GM23248 (cell line): Measurements from ENCODE around the gene TRAK1. TPM values are rescaled to one million over a fixed set of nuclear protein-coding genes. Genes with fewer than 3 reads are reported as not detected.

Experiments
- DNase-seq: peaks from one replicate; pipeline ENCODE4 v3.0.0-alpha.2; 2015
- H2AFZ ChIP-seq: fragments of 200-600 bp; sonication (generic); 2 replicates; pipeline ENCODE4 v1.6.1; 2016; ENCODE audit warnings: antibody characterized with exemption
- H3F3A ChIP-seq: fragments of 200-600 bp; sonication (generic); 2 replicates; pipeline ENCODE4 v1.6.1; 2016; ENCODE audit warnings: mild to moderate bottlenecking, antibody characterized with exemption, mixed run types; ENCODE audit not compliant: insufficient read depth
- H3K27ac ChIP-seq: fragments of 200-600 bp; sonication (generic); 2 replicates; pipeline ENCODE4 v1.5.1; 2016; ENCODE audit warnings: mild to moderate bottlenecking
- H3K27me3 ChIP-seq: fragments of 200-600 bp; sonication (generic); replicated peaks from 2 replicates; pipeline ENCODE4 v1.6.1; 2016; ENCODE audit warnings: mild to moderate bottlenecking; ENCODE audit not compliant: insufficient read depth
- H3K36me3 ChIP-seq: fragments of 200-600 bp; sonication (generic); 2 replicates; pipeline ENCODE4 v1.6.1; 2016; ENCODE audit warnings: low read depth, mild to moderate bottlenecking
- H3K4me1 ChIP-seq: fragments of 200-600 bp; sonication (generic); 2 replicates; pipeline ENCODE4 v1.6.1; 2016; ENCODE audit warnings: mild to moderate bottlenecking; ENCODE audit not compliant: insufficient read depth
- H3K4me2 ChIP-seq: fragments of 200-600 bp; sonication (generic); one replicate; pipeline ENCODE4 v1.6.1; 2016; ENCODE audit warnings: mild to moderate bottlenecking; ENCODE audit not compliant: unreplicated experiment
- H3K4me3 ChIP-seq: fragments of 200-600 bp; sonication (generic); 2 replicates; pipeline ENCODE4 v1.5.1; 2016; ENCODE audit warnings: mild to moderate bottlenecking
- H3K79me2 ChIP-seq: fragments of 200-600 bp; sonication (generic); 2 replicates; pipeline ENCODE4 v1.6.1; 2016; ENCODE audit warnings: mild to moderate bottlenecking; ENCODE audit not compliant: insufficient read depth
- H3K9ac ChIP-seq: fragments of 200-600 bp; sonication (generic); 2 replicates; pipeline ENCODE4 v1.6.1; 2016; ENCODE audit warnings: mild to moderate bottlenecking
- H3K9me2 ChIP-seq: fragments of 200-600 bp; sonication (generic); 2 replicates; pipeline ENCODE4 v1.6.1; 2016; ENCODE audit warnings: mixed run types, mild to moderate bottlenecking, moderate library complexity; ENCODE audit not compliant: insufficient read depth
- H3K9me3 ChIP-seq: fragments of 200-600 bp; sonication (generic); one replicate; pipeline ENCODE4 v1.6.1; 2017; ENCODE audit warnings: low read depth
- H4K20me1 ChIP-seq: fragments of 200-600 bp; sonication (generic); 2 replicates; pipeline ENCODE4 v1.6.0; 2016; ENCODE audit not compliant: insufficient read depth
- EZH2 ChIP-seq: fragments of 200-600 bp; sonication (generic); IDR thresholded peaks from 2 replicates; pipeline ENCODE4 v1.6.1; 2018; ENCODE audit warnings: antibody characterized with exemption, mild to moderate bottlenecking; ENCODE audit not compliant: insufficient read depth, poor library complexity, severe bottlenecking
- EZH2phosphoT487 ChIP-seq: fragments of 200-600 bp; sonication (generic); IDR thresholded peaks from 2 replicates; pipeline ENCODE4 v1.6.1; 2018; ENCODE audit warnings: antibody characterized with exemption, moderate library complexity, mild to moderate bottlenecking, low read depth; ENCODE audit not compliant: insufficient read depth
- WGBS, 2 experiments: methylation state at CpG; one replicate each; pipeline ENCODE4 v1.1.6; 2015 to 2017; ENCODE audit warnings: low lambda C conversion rate in 2 of 2, low coverage in 1 of 2; ENCODE audit errors: missing lambda C conversion rate in 2 of 2; 5-methylcytosine and 5-hydroxymethylcytosine counted together
- in situ Hi-C: fragments of 300-500 bp; cut with MboI; formaldehyde crosslinking; loops from 2 replicates; pipeline ENCODE4 v1.15.0; 2020
- polyA plus RNA-seq: library from polyadenylated mRNA; unstranded; fragments of >200 nt; fragmentation: Nextera tagmentation; extraction: Ambion mirVana; gene quantifications from 2 replicates; pipeline ENCODE4 v1.2.1, GENCODE V29; 2016
- total RNA-seq: library from RNA; depleted of rRNA; stranded (reverse); fragments of >200 nt; shearing (Covaris generic); gene quantifications from 2 replicates; pipeline ENCODE4 v1.2.3, GENCODE V29; 2014

TRAK1 gene
- total and polyA plus RNA-seq, 2 experiments from 2014 or later = 13.6 to 51.0 TPM

- no peaks in the 10 kb centered on the region for H4K20me1 ChIP-seq
- H3K9ac ChIP-seq = peak overlapping the region; percentile 61
- H3K79me2 ChIP-seq = peaks cover 97% of the 10 kb centered on the region
- peaks cover 42% of the 10 kb centered on the region for H3K4me1 ChIP-seq
- peaks cover 30% of the 10 kb centered on the region for H3F3A ChIP-seq
- H3K9me3 ChIP-seq = no peaks in the 10 kb centered on the region
- H3K4me3 ChIP-seq = no peak overlapping the region
- H3K9me2 ChIP-seq = no peaks in the 10 kb centered on the region
- peak overlapping the region; percentile 51 for H3K4me2 ChIP-seq
- no peaks in the 10 kb centered on the region for H3K36me3 ChIP-seq
- no peak for DNase-seq
- WGBS, 2 experiments = 17 to 34% methylated on average over 2 of the region's 2 CpGs
- no peak overlapping the region for H2AFZ ChIP-seq
- no peaks in the 10 kb centered on the region for H3K27me3 ChIP-seq
- TF ChIP-seq EZH2 (no peak), EZH2phosphoT487 (no peak)
- in situ Hi-C loops = no loop called here
- H3K27ac ChIP-seq = peak overlapping the region; percentile 85
Observed at GRCh38 chr3:42052132-42052483, 39.0 kb upstream of the TRAK1 start.

GRCh38 chr3:42052484-42053351 lies 38.4 kb upstream of the TRAK1 start:
- H3K9ac ChIP-seq = peak overlapping the region; percentile 61
- no peak overlapping the region for H3K4me3 ChIP-seq
- H3K27ac ChIP-seq = peak overlapping the region; percentile 85
- DNase-seq = peak; percentile 93
- H4K20me1 ChIP-seq = no peaks in the 10 kb centered on the region
- peaks cover 97% of the 10 kb centered on the region for H3K79me2 ChIP-seq
- H3K27me3 ChIP-seq = no peaks in the 10 kb centered on the region
- WGBS, 2 experiments = 25 to 33% methylated on average over 10 of the region's 10 CpGs
- no peaks in the 10 kb centered on the region for H3K36me3 ChIP-seq
- H2AFZ ChIP-seq = no peak overlapping the region
- no peaks in the 10 kb centered on the region for H3K9me3 ChIP-seq
- H3K9me2 ChIP-seq = no peaks in the 10 kb centered on the region
- in situ Hi-C loops = no loop called here
- H3F3A ChIP-seq = peaks cover 30% of the 10 kb centered on the region
- TF ChIP-seq EZH2 = no peak
- TF ChIP-seq EZH2phosphoT487 = no peak
- peak overlapping the region; percentile 52 for H3K4me2 ChIP-seq
- peaks cover 42% of the 10 kb centered on the region for H3K4me1 ChIP-seq

GRCh38 chr3:42053476-42053875 lies 37.7 kb upstream of the TRAK1 start:
- H3K79me2 ChIP-seq = peaks cover 97% of the 10 kb centered on the region
- H3K4me2 ChIP-seq = no peak overlapping the region
- in situ Hi-C loops = no loop called here

GRCh38 chr3:42055291-42055690 lies 35.9 kb upstream of the TRAK1 start:
- H3K27ac ChIP-seq = peak overlapping the region; percentile 74
- no peaks in the 10 kb centered on the region for H3K36me3 ChIP-seq
- H2AFZ ChIP-seq = no peak overlapping the region
- no peaks in the 10 kb centered on the region for H3K9me3 ChIP-seq
- no peak overlapping the region for H3K4me3 ChIP-seq
- no peaks in the 10 kb centered on the region for H3K27me3 ChIP-seq
- H3K4me2 ChIP-seq = peak overlapping the region; percentile 62
- in situ Hi-C loops = no loop called here
- TF ChIP-seq EZH2 = no peak
- 0 out of 2 replicates have a peak, but pooled peaks have one; percentile 46 for TF ChIP-seq EZH2phosphoT487
- WGBS, 2 experiments = 55 to 56% methylated on average over 3 of the region's 3 CpGs
- peaks cover 97% of the 10 kb centered on the region for H3K79me2 ChIP-seq
- H4K20me1 ChIP-seq = no peaks in the 10 kb centered on the region
- H3K9ac ChIP-seq = peak overlapping the region; percentile 48; the same call in 1 of the 2 replicates
- peaks cover 42% of the 10 kb centered on the region for H3K4me1 ChIP-seq
- peaks cover 35% of the 10 kb centered on the region for H3F3A ChIP-seq
- DNase-seq = peak; percentile 78
- no peaks in the 10 kb centered on the region for H3K9me2 ChIP-seq

More at GRCh38 chr3:42053476-42053875, 37.7 kb upstream of the TRAK1 start:
- Histone ChIP-seq H3F3A (peaks cover 30% of the 10 kb centered on the region), H4K20me1 (no peaks in the 10 kb centered on the region), H3K9me3 (no peaks in the 10 kb centered on the region), H3K4me1 (peaks cover 42% of the 10 kb centered on the region), H3K27me3 (no peaks in the 10 kb centered on the region), H3K27ac (no peak overlapping the region), H3K9me2 (no peaks in the 10 kb centered on the region), H2AFZ (no peak overlapping the region), H3K36me3 (no peaks in the 10 kb centered on the region), H3K4me3 (no peak overlapping the region), H3K9ac (no peak overlapping the region)
- TF ChIP-seq EZH2 = no peak
- TF ChIP-seq EZH2phosphoT487 = no peak
- no peak for DNase-seq
- WGBS, 2 experiments = 69 to 79% methylated on average over 6 to 7 of the region's 7 CpGs
